Measurements from ENCODE around the gene DHCR7. TPM values are rescaled to one million over a fixed set of nuclear protein-coding genes. Genes with fewer than 3 reads are reported as not detected.

DHCR7 gene
- total and polyA plus RNA-seq, 2 experiments from 2014 or later = 50.0 to 158 TPM

DNA sequence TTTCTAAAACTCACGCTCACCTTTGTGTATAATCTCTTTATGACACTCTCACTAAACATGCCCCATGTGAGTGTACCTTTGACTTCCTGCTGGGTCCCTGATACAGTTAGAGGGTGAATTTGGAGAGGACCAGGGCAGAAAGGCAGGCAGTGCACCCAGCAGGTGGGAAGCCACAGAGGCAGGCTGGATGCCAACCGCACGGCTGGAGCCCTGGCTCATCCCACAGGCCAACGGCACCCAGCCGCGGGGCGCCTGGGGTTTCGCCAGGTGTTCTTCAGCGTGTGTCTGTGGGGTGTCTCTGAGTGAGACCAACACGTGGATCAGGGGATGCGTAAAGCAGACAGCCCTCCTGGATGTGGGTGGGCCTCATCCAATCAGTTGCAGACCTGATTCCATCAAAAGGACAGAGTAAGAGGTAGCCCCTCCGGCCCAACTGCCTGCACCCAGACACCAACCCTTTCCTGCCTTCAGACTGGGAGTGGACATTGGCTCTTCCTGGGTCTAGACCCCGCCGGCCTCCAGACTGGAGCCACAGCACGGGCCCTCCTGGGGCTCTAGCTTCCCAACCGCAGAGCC, 51.6 kb downstream of the DHCR7 start:
- H3K9me3 ChIP-seq (ENCODE audit: low read depth) = no peaks in the 10 kb centered on the region
- peaks cover 13% of the 10 kb centered on the region for H3K4me1 ChIP-seq (ENCODE audit: low read depth)
- no peaks in the 10 kb centered on the region for H3K36me3 ChIP-seq

DNA sequence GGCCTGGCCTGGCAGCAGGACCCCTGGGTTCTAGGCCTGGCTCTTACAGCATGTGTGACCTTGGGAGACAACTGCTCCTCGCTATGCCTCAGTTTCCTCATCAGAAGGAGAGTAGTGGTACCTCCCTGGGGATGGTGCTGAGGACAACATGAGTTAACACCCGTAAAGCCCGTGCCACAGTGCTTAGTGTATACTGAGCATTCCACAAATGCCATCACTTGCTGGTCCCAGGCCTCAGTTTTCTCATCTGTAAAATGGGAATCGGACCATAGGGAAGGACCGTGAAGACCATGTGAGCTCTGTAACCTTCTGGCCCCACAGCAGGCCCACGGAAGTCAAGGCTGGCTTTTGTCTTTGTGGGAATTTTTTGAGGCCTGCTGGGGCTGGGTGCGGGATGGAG, 52.4 kb downstream of the DHCR7 start:
- Histone ChIP-seq H3K4me3 (no peak overlapping the region), H3K27me3 (peaks cover 14% of the 10 kb centered on the region), H3K27ac (peak overlapping the region; percentile 56), H3K9me3 (ENCODE audit: low read depth) (no peaks in the 10 kb centered on the region), H3K36me3 (no peaks in the 10 kb centered on the region), H3K4me1 (ENCODE audit: low read depth) (peaks cover 13% of the 10 kb centered on the region)
- no peak for TF ChIP-seq CTCF (IDR thresholded peaks at IDR 0.05; ENCODE audit: low read depth, low read length)
- DNase-seq (ENCODE audit: low read depth in 1 of 2, low spot score in 1 of 2) = no peak

More for the DNA sequence above, 51.6 kb downstream of the DHCR7 start:
- no peak overlapping the region for H3K27ac ChIP-seq
- DNase-seq (ENCODE audit: low read depth in 1 of 2, low spot score in 1 of 2) = no peak
- H3K4me3 ChIP-seq = no peak overlapping the region
- H3K27me3 ChIP-seq = peaks cover 12% of the 10 kb centered on the region
- no peak for TF ChIP-seq CTCF (IDR thresholded peaks at IDR 0.05; ENCODE audit: low read depth, low read length)

DNA sequence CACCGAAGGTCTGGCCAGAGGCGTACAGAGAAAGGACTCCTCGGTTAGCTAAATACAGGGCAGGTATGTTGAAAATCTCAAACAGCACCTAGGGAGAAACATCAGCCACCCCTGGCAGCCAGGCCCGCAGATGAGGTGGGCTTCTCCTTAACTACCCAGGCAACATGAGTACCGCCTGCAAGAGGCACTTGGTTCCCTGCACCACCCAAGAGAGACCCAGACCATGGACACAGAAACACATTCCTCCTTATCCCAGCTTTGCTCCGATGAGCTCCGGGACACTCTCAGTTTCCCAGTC, 53.0 kb downstream of the DHCR7 start:
- H3K27me3 ChIP-seq = peaks cover 14% of the 10 kb centered on the region
- peaks cover 13% of the 10 kb centered on the region for H3K4me1 ChIP-seq (ENCODE audit: low read depth)
- no peak for TF ChIP-seq CTCF (IDR thresholded peaks at IDR 0.05; ENCODE audit: low read depth, low read length)
- no peak for DNase-seq (ENCODE audit: low read depth in 1 of 2, low spot score in 1 of 2)
- no peaks in the 10 kb centered on the region for H3K36me3 ChIP-seq
- no peak overlapping the region for H3K4me3 ChIP-seq
- no peaks in the 10 kb centered on the region for H3K9me3 ChIP-seq (ENCODE audit: low read depth)
- H3K27ac ChIP-seq = peak overlapping the region; percentile 56

DNA sequence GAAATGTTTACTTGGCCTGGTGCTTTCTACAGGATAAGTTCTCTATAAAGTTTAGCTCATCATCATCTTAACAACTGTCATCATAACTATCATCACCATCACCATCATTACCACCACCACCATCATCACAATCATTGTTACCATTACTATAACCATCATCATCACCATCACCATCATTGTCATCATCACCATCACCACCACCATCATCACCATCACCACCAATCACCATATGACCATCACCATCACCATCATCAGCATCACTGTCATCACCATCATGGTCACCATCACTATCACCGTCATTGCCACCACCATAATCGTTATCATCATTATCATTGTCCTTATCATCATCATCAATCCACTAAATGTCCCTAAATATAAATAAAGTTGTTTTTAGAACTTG, 54.9 kb downstream of the DHCR7 start:
- H3K27ac ChIP-seq = no peak overlapping the region
- H3K4me3 ChIP-seq = no peak overlapping the region
- no peak for DNase-seq (ENCODE audit: low read depth in 1 of 2, low spot score in 1 of 2)
- no peak for TF ChIP-seq CTCF (IDR thresholded peaks at IDR 0.05; ENCODE audit: low read depth, low read length)
- H3K36me3 ChIP-seq = no peaks in the 10 kb centered on the region
- H3K9me3 ChIP-seq (ENCODE audit: low read depth) = no peaks in the 10 kb centered on the region
- peaks cover 13% of the 10 kb centered on the region for H3K4me1 ChIP-seq (ENCODE audit: low read depth)
- H3K27me3 ChIP-seq = peaks cover 14% of the 10 kb centered on the region

DNA sequence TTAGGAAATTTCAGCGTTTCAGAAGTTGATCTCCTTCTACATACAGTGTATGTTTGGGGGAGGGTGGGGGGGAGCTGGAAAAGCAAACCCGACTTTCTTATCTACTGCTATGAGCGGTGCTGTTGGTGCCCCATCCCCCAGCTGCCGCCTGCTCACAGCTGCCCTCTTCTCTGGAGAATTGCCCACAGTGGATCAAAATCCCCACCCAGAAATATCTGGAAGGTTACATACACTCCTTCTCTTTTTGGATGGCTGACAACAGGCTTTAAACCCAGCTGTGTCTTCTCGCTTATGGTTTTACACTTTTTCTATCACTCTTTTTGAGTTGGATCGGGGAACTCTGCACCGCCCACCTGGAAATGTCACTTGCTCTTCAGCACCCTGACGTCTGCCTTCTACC, 56.4 kb downstream of the DHCR7 start:
- Histone ChIP-seq H3K9me3 (ENCODE audit: low read depth) (no peaks in the 10 kb centered on the region), H3K27ac (no peak overlapping the region), H3K36me3 (no peaks in the 10 kb centered on the region), H3K4me3 (no peak overlapping the region), H3K27me3 (peaks cover 14% of the 10 kb centered on the region), H3K4me1 (ENCODE audit: low read depth) (peaks cover 13% of the 10 kb centered on the region)
- DNase-seq (ENCODE audit: low read depth in 1 of 2, low spot score in 1 of 2) = no peak
- no peak for TF ChIP-seq CTCF (IDR thresholded peaks at IDR 0.05; ENCODE audit: low read depth, low read length)

DNA sequence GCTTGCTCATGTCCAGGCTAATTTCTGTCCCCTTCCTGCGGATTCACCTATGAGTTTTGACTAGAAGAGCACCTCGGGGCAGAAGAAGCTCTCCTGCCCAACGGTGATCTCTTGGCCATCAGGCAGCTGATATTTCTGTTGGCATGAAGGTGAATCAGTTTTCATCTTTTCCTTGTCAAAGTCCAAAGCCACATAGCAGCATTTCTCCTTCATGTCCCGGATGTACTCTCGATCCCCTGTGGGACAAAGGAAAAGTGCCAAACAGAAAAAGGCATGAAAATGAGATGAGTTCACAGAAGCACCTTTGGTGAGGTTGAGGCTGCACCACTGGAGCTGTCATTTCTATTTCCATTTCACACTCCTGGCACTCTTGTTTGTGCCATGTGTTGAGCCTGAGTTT, 56.8 kb downstream of the DHCR7 start:
- Histone ChIP-seq H3K27ac (no peak overlapping the region), H3K27me3 (peaks cover 14% of the 10 kb centered on the region), H3K9me3 (ENCODE audit: low read depth) (no peaks in the 10 kb centered on the region), H3K4me3 (no peak overlapping the region), H3K4me1 (ENCODE audit: low read depth) (peaks cover 13% of the 10 kb centered on the region), H3K36me3 (no peaks in the 10 kb centered on the region)
- DNase-seq (ENCODE audit: low read depth in 1 of 2, low spot score in 1 of 2) = no peak
- no peak for TF ChIP-seq CTCF (IDR thresholded peaks at IDR 0.05; ENCODE audit: low read depth, low read length)
